ENCODE measurements around the gene FRMD1. TPM values are rescaled to one million over a fixed set of nuclear protein-coding genes. Genes with fewer than 3 reads are reported as not detected.

FRMD1 gene
- total and polyA plus RNA-seq, 2 of the 8 experiments (the other 6 are each of a cell fraction or from before 2014, with no cell fraction given), result 0.36 TPM; not detected in 1

DNA sequence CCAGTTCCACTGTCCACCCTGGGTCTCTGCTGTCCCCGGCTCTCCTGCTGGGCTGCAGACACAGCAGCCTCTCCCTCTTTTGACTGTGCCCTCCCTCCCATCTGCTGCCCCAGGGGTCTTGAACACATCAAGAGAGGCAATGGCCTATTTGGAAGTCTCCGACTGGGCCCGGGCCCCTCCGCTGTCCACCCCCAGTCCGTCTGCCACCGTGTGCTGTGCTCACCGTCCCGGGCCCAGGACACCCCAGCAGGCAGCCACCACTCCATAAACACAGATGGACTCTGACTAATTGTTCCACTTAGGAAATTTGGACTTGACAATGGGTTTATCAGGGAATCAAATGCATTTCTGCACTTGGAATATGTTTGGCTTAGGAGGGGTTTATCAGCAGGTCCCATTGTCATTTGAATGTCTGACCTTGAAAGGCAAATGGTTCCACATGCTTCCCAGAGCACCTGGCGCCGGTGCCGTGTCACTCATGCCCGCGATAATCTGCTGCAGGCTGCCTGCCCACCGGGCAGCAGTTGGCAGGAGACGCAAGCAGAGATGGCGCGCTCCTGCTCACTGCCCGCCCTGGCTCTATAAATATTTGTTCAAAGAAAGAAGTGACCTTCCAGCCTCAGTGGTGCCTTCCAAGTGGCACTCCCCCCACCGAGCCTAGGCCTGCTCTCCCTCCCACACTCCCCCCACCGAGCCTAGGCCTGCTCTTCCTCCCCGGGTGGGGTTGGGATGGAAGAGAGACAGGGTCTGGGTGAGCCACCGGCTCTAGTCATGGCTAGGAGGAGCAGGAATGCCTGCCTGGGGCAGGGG, 18.8 kb upstream of the FRMD1 start:
- no peak overlapping the region for H3K4ac ChIP-seq (replicated peaks; ENCODE audit: insufficient read length, low read depth, low read length)
- no peak overlapping the region for H4K8ac ChIP-seq (ENCODE audit: extremely low read depth, insufficient read depth, low read length)
- no peaks in the 10 kb centered on the region for H3K36me3 ChIP-seq (ENCODE audit: control insufficient read depth in 2 of 4, insufficient read depth in 4 of 4, low read length in 3 of 4)
- H2BK120ac ChIP-seq (replicated peaks; ENCODE audit: low read depth, low read length), result no peak overlapping the region
- no peak overlapping the region for H2AK5ac ChIP-seq (ENCODE audit: low read depth, low read length)
- H4K20me1 ChIP-seq (replicated peaks in 1 of 2; ENCODE audit: control insufficient read depth in 1 of 2, insufficient read depth in 2 of 2, low read length in 2 of 2), result no peaks in the 10 kb centered on the region
- no peak overlapping the region for H3K23ac ChIP-seq (ENCODE audit: insufficient read length)
- peaks cover 0 to 8% (median 5%) of the 10 kb centered on the region in 4 experiments; a peak in 5 of 7 replicates for H3K4me1 ChIP-seq (replicated peaks in 1 of 4; ENCODE audit: control insufficient read depth in 3 of 4, insufficient read depth in 4 of 4, low read length in 3 of 4)
- H3K4me2 ChIP-seq (ENCODE audit: insufficient read depth in 1 of 2, low read depth in 2 of 2, low read length in 2 of 2), result no peak overlapping the region
- H3K79me2 ChIP-seq (ENCODE audit: control insufficient read depth in 1 of 2, insufficient read depth in 2 of 2, low read length in 2 of 2), result no peaks in the 10 kb centered on the region
- no peak overlapping the region for H4K5ac ChIP-seq (ENCODE audit: insufficient read length, low read depth, low read length)
- no peak overlapping the region for H3K4me3 ChIP-seq (ENCODE audit: extremely low read depth in 1 of 4, insufficient read depth in 2 of 4, low read depth in 3 of 4, low read length in 4 of 4)
- no peak overlapping the region for H2AFZ ChIP-seq (ENCODE audit: low read length)
- no peak overlapping the region for H3K27ac ChIP-seq (ENCODE audit: low read depth, low read length)
- H2BK12ac ChIP-seq (ENCODE audit: low read depth, low read length), result no peak overlapping the region
- FAIRE-seq (no peak), DNase-seq (ENCODE audit: low read depth in 1 of 2, low spot score in 2 of 2) (no peak)
- 90% methylated on average over 20 of the region's 22 CpGs; no CpG with 5 or more reads in 1 of the 2 experiments for WGBS, 2 experiments (ENCODE audit: extremely low coverage in 1 of 2, insufficient coverage in 1 of 2, insufficient read length in 1 of 2, insufficient replicate concordance in 2 of 2, low coverage in 1 of 2, low lambda C conversion rate in 2 of 2, missing lambda C conversion rate in 1 of 2)
- H3K79me1 ChIP-seq (ENCODE audit: low read depth, low read length), result no peaks in the 10 kb centered on the region
- H2BK20ac ChIP-seq (ENCODE audit: low read length), result no peak overlapping the region
- H3K9me3 ChIP-seq (ENCODE audit: insufficient read depth in 2 of 2, low read depth in 1 of 2, low read length in 1 of 2), result no peaks in the 10 kb centered on the region
- H4K91ac ChIP-seq (replicated peaks; ENCODE audit: insufficient read length, low read length), result no peak overlapping the region
- H2BK5ac ChIP-seq (ENCODE audit: low read depth, low read length), result no peak overlapping the region
- POLR2A ChIA-PET (ENCODE audit: partially characterized antibody), result no interaction called here
- H3K18ac ChIP-seq (ENCODE audit: extremely low read depth, low read length), result no peak overlapping the region
- no peak overlapping the region for H3K9ac ChIP-seq (replicated peaks in 1 of 4; ENCODE audit: extremely low read depth in 1 of 4, low read depth in 3 of 4, low read length in 3 of 4)
- no peak overlapping the region for H3K14ac ChIP-seq (ENCODE audit: insufficient read length)
- peaks cover 9 to 23% (median 17%) of the 10 kb centered on the region in 4 experiments; a peak in 6 of 7 replicates for H3K27me3 ChIP-seq (replicated peaks in 1 of 4; ENCODE audit: control insufficient read depth in 3 of 4, extremely low read depth in 1 of 4, insufficient read depth in 3 of 4, low read length in 3 of 4)
- H3K56ac ChIP-seq (replicated peaks; ENCODE audit: insufficient read length, low read depth, low read length), result no peak overlapping the region
- H3K23me2 ChIP-seq (ENCODE audit: low read depth, low read length), result no peaks in the 10 kb centered on the region
- CTCF ChIA-PET (ENCODE audit: partially characterized antibody), result interaction anchor here (2.6 kb wide), 1 partner anchor 20 kb away, joined by 9 read pairs; no protein-coding TSS in a partner anchor
- H2BK15ac ChIP-seq (ENCODE audit: low read length), result no peak overlapping the region
- TF ChIP-seq JUN (IDR thresholded peaks at IDR 0.05; ENCODE audit: low read depth, low read length) (no peak), RBBP5 (IDR thresholded peaks at IDR 0.05; ENCODE audit: borderline replicate concordance, low read depth, low read length) (no peak), NANOG (IDR thresholded peaks at IDR 0.05; ENCODE audit: insufficient read depth, low read depth, low read length, poor library complexity, severe bottlenecking) (no peak), SIX5 (IDR thresholded peaks at IDR 0.05; ENCODE audit: low read depth, low read length) (no peak), RFX5 (IDR thresholded peaks at IDR 0.05; ENCODE audit: borderline replicate concordance, low read depth, low read length) (no peak), POLR2AphosphoS5 (IDR thresholded peaks at IDR 0.05; ENCODE audit: low read depth, low read length) (no peak), TAF7 (optimal IDR thresholded peaks at IDR 0.05; ENCODE audit: borderline replicate concordance, low read depth, low read length) (no peak), JUND (IDR thresholded peaks at IDR 0.05; ENCODE audit: low read length) (no peak), TCF12 (IDR thresholded peaks at IDR 0.05; ENCODE audit: low read depth, low read length) (no peak), SP1 (IDR thresholded peaks at IDR 0.05; ENCODE audit: low read depth, low read length) (no peak)
- TF ChIP-seq, protein P1, sequence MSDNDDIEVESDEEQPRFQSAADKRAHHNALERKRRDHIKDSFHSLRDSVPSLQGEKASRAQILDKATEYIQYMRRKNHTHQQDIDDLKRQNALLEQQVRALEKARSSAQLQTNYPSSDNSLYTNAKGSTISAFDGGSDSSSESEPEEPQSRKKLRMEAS (IDR thresholded peaks at IDR 0.05), result no peak
